ENCODE data around the gene CNTNAP1. TPM values are rescaled to one million over a fixed set of nuclear protein-coding genes. Genes with fewer than 3 reads are reported as not detected.

The CNTNAP1 gene
- total and polyA plus RNA-seq, 9 of the 15 experiments (the other 6 are each of a cell fraction or from before 2014, with no cell fraction given): 0.10 to 1.8 (median 0.62) TPM

GRCh38 chr17:42698736-42699414, 16.5 kb downstream of the CNTNAP1 start (continued):
- TF ChIP-seq ATF4 (CRISPR knock-in tag; IDR thresholded peaks at IDR 0.05) (peak; percentile 40; the same call in 1 of the 2 replicates), ZSCAN29 (IDR thresholded peaks at IDR 0.05) (no peak), ARNT (IDR thresholded peaks at IDR 0.05) (peak; percentile 98 to 99), RBM34 (IDR thresholded peaks at IDR 0.05; ENCODE audit: borderline replicate concordance, insufficient read depth, low read length) (no peak), ZNF586 (CRISPR knock-in tag; conservative IDR thresholded peaks at IDR 0.05) (no peak), THRB (CRISPR knock-in tag; conservative IDR thresholded peaks at IDR 0.05) (peak; percentile 64; the same call in 1 of the 2 replicates), CEBPG (CRISPR knock-in tag; IDR thresholded peaks at IDR 0.05) (no peak), CEBPG (tag; conservative IDR thresholded peaks at IDR 0.05 in 1 of 2, IDR thresholded peaks at IDR 0.05 in 1 of 2) (no peak), SAFB2 (IDR thresholded peaks at IDR 0.05; ENCODE audit: borderline replicate concordance, low read depth, low read length, severe bottlenecking) (no peak), GABPB1 (CRISPR knock-in tag; IDR thresholded peaks at IDR 0.05) (0 out of 2 replicates have a peak, but pooled peaks have one; percentile 48), ZNF764 (CRISPR knock-in tag; IDR thresholded peaks at IDR 0.05; ENCODE audit: low read depth) (no peak), KDM5B (IDR thresholded peaks at IDR 0.05; ENCODE audit: insufficient replicate concordance, low read depth, low read length) (no peak), EZH2 (IDR thresholded peaks at IDR 0.05; ENCODE audit: borderline replicate concordance, low read depth, low read length) (peak; percentile 99), ZNF282 (CRISPR knock-in tag; IDR thresholded peaks at IDR 0.05) (no peak)
- TF ChIP-seq, protein P1, sequence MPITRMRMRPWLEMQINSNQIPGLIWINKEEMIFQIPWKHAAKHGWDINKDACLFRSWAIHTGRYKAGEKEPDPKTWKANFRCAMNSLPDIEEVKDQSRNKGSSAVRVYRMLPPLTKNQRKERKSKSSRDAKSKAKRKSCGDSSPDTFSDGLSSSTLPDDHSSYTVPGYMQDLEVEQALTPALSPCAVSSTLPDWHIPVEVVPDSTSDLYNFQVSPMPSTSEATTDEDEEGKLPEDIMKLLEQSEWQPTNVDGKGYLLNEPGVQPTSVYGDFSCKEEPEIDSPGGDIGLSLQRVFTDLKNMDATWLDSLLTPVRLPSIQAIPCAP (CRISPR knock-in tag; IDR thresholded peaks at IDR 0.05; ENCODE audit: borderline replicate concordance): no peak

Measured in K562 (cell line).